Left ventricle myocardium inferior (tissue), 1 donor: ENCODE data around the gene ACO2. TPM values are rescaled to one million over a fixed set of nuclear protein-coding genes. Genes with fewer than 3 reads are reported as not detected.

Experiments used
- DNase-seq: peaks from one replicate; pipeline ENCODE4 v3.0.0-alpha.2; 2020
- H3K27ac ChIP-seq: fragments of 200-600 bp; replicated peaks from 2 replicates; pipeline ENCODE4 v1.8.0; 2021
- H3K27me3 ChIP-seq: fragments of 200-600 bp; 2 replicates; pipeline ENCODE4 v1.8.0; 2021; ENCODE audit warnings: low read depth
- H3K36me3 ChIP-seq: fragments of 200-600 bp; 2 replicates; pipeline ENCODE4 v1.8.0; 2021
- H3K4me1 ChIP-seq: fragments of 200-600 bp; 2 replicates; pipeline ENCODE4 v1.8.0; 2021
- H3K4me3 ChIP-seq: fragments of 200-600 bp; 2 replicates; pipeline ENCODE4 v1.8.0; 2021; ENCODE audit warnings: mild to moderate bottlenecking, moderate library complexity
- H3K9me3 ChIP-seq: fragments of 200-600 bp; replicated peaks from 2 replicates; pipeline ENCODE4 v1.8.0; 2021
- intact Hi-C: fragments of 100-400 bp; cut with micrococcal nuclease; formaldehyde crosslinking; loops from one replicate; pipeline ENCODE4 v1.11.0; 2022
- total RNA-seq: library from RNA; stranded (reverse); fragmentation: NEBNext Ultra II Directional; extraction: Animal tissue kit (Norgen Biotek cat#: 25700); gene quantifications from one replicate; pipeline ENCODE4 v1.2.1, GENCODE V29; 2021
- TF ChIP-seq, protein P1 (sequence below): fragments of 200-600 bp; IDR thresholded peaks from 2 replicates; pipeline ENCODE4 v1.8.0; 2021; ENCODE audit warnings: antibody characterized with exemption, mild to moderate bottlenecking, borderline replicate concordance
- donor health status: DM: no; HTN: yes; CAD: no; lungs with severe emphysema.

Gene ACO2
- total RNA-seq, 1 donor from 2014 or later, result 851 TPM

DNA sequence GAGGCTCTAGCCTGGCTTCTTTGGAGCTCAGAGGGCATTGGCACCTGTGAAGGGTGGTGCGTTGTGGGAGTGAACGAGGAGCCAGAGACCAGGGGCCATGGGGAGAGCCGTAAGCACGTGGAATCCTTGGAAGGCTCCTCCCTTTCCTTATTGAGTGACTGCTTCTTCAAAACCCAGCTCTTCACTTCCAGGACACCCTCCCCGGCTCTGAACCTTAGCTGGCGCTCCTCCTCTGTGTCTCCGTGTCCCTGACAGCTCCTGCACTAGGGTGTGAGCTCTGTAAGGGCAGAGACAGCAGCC, 49.1 kb downstream of the ACO2 start:
- no peaks in the 10 kb centered on the region for H3K9me3 ChIP-seq
- H3K27me3 ChIP-seq, result no peaks in the 10 kb centered on the region
- peaks cover 68% of the 10 kb centered on the region for H3K4me1 ChIP-seq
- TF ChIP-seq, protein P1, sequence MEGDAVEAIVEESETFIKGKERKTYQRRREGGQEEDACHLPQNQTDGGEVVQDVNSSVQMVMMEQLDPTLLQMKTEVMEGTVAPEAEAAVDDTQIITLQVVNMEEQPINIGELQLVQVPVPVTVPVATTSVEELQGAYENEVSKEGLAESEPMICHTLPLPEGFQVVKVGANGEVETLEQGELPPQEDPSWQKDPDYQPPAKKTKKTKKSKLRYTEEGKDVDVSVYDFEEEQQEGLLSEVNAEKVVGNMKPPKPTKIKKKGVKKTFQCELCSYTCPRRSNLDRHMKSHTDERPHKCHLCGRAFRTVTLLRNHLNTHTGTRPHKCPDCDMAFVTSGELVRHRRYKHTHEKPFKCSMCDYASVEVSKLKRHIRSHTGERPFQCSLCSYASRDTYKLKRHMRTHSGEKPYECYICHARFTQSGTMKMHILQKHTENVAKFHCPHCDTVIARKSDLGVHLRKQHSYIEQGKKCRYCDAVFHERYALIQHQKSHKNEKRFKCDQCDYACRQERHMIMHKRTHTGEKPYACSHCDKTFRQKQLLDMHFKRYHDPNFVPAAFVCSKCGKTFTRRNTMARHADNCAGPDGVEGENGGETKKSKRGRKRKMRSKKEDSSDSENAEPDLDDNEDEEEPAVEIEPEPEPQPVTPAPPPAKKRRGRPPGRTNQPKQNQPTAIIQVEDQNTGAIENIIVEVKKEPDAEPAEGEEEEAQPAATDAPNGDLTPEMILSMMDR, result no peak
- no peak overlapping the region for H3K4me3 ChIP-seq
- peaks cover 72% of the 10 kb centered on the region for H3K36me3 ChIP-seq
- peak overlapping the region; percentile 92 for H3K27ac ChIP-seq
- no peak for DNase-seq
- intact Hi-C loops, result loop anchor here (5.0 kb wide), 1 partner anchor 116 kb away; no protein-coding TSS in a partner anchor

DNA sequence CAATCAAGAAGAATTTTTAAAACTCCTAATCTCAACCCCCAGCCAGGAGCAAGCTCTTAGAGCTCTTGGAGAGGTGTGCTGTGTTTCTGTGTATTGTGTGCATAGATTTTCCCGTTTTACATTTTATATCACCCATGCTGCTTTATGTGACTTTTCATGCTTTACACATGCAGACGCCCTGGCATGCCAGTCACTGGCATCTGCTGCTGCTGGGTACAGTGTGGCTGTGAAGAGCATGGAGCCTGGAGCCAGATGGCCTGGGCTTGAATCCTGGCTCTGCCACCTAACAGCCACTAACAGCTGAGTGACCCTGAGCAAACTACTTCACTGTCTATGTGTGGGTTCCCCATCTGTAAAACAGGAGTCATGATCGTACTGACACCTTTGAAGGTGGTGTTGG, 52.2 kb downstream of the ACO2 start:
- Histone ChIP-seq H3K36me3 (peaks cover 60% of the 10 kb centered on the region), H3K4me1 (peaks cover 79% of the 10 kb centered on the region), H3K27ac (peak overlapping the region; percentile 92), H3K9me3 (no peaks in the 10 kb centered on the region), H3K27me3 (no peaks in the 10 kb centered on the region), H3K4me3 (no peak overlapping the region)
- TF ChIP-seq, protein P1, result no peak
- DNase-seq, result no peak
- intact Hi-C loops, result no loop called here

DNA sequence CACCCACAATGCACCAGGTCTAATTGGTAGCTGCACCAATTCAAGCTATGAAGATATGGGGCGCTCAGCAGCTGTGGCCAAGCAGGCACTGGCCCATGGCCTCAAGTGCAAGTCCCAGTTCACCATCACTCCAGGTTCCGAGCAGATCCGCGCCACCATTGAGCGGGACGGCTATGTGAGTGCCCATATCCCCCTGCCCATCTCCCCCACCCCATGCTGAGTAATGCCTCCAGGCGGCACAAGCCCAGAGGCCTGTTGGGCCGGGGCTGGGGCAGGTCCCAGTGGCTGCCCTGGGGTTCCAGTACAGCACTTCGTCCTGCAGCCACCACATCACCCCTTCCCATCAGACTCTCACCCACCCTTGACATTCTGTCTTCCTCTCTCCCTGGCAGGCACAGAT, 53.9 kb downstream of the ACO2 start:
- Histone ChIP-seq H3K4me3 (peak overlapping the region; percentile 4), H3K27me3 (no peaks in the 10 kb centered on the region), H3K4me1 (peaks cover 81% of the 10 kb centered on the region), H3K9me3 (no peaks in the 10 kb centered on the region), H3K27ac (peak overlapping the region; percentile 92), H3K36me3 (peaks cover 66% of the 10 kb centered on the region)
- TF ChIP-seq, protein P1, result no peak
- intact Hi-C loops, result no loop called here
- DNase-seq, result no peak

DNA sequence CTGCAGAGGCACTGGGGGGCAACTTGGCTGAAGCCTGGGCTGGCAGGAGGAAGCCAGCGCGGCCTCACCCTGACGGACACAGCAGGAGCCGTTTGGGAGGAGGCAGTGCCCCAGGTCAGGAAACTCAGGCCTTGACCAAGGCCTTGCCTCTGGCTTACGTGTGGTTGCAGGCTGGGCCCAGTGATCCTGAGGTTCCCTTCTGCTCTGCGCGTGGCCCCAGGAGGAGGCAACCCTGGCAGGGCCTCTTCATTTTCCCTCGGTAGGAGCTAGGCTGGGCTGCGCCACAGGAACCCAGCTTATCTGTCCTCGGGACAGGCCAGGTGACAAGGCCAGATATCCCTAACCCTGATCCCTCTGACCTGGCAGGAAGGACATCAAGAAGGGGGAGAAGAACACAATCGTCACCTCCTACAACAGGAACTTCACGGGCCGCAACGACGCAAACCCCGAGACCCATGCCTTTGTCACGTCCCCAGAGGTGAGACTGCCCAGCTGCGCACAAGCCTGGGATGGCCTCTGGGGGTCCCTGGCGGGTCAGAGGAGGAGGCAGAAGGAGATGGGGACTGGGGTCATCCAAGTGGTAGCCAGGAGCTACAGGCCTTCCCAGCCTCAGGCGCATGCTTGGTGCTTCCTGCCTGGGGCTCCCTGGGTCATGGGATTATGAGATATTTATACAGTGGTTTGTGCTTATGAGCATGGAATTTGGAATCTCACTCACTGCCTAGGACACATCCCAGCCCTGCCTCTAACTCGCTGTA, 54.7 kb downstream of the ACO2 start:
- Histone ChIP-seq H3K27ac (peak overlapping the region; percentile 92), H3K4me3 (no peak overlapping the region), H3K27me3 (no peaks in the 10 kb centered on the region), H3K9me3 (no peaks in the 10 kb centered on the region), H3K4me1 (peaks cover 76% of the 10 kb centered on the region), H3K36me3 (peaks cover 67% of the 10 kb centered on the region)
- intact Hi-C loops, result no loop called here
- peak; percentile 55 for DNase-seq
- TF ChIP-seq, protein P1, result no peak

DNA sequence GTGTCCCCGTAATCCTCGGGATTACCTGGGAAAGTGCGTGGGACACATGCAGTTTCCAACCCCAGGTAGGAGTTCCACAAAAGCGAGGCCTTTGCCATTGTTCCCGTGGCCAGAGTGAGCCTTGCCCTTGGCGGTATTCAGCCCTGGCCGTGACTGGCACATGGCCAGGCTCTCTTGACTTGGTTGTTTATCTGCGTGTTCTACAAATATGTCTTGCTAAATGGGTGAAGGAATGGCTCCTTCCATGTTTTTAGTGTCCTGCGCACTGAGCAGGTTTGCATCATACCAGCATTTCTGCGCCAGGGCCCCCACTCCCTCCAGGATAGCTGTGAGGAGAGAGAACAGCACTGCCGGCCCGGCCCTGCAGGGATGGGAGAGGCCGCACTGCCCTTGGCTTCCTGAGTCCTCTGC, 55.3 kb downstream of the ACO2 start:
- Histone ChIP-seq H3K27me3 (no peaks in the 10 kb centered on the region), H3K9me3 (no peaks in the 10 kb centered on the region), H3K4me3 (peak overlapping the region; percentile 17), H3K36me3 (peaks cover 67% of the 10 kb centered on the region), H3K4me1 (peaks cover 76% of the 10 kb centered on the region), H3K27ac (peak overlapping the region; percentile 92)
- intact Hi-C loops, result no loop called here
- TF ChIP-seq, protein P1, result no peak
- DNase-seq, result peak; percentile 71
